SK-N-SH (cell line): ENCODE measurements around the gene CEACAM20. TPM values are rescaled to one million over a fixed set of nuclear protein-coding genes. Genes with fewer than 3 reads are reported as not detected.
A peak's percentile ranks its signal among the peaks of the same experiment; 100 is the strongest.

ENCODE experiments used
- CTCF ChIA-PET: fragments of 300-600, 350-600 bp; formaldehyde crosslinking; extraction: SDS; loops from one replicate; lab custom pipeline; 2021; lab: Yijun Ruan, JAX
- POLR2A ChIA-PET: fragments of 350-600 bp; sonication (Branson Sonifier 250); formaldehyde crosslinking; extraction: SDS; loops from one replicate; lab custom pipeline; 2020; ENCODE audit warnings: antibody characterized with exemption, inconsistent platforms; lab: Yijun Ruan, JAX
- DNase-seq: peaks from one replicate; pipeline ENCODE4 v3.0.0; 2012
- H2AFZ ChIP-seq: fragments of 200-600 bp; sonication (generic); 2 replicates; pipeline ENCODE4 v1.8.1; 2016; ENCODE audit warnings: antibody characterized with exemption, mild to moderate bottlenecking, low read depth
- H3F3A ChIP-seq: fragments of 200-600 bp; sonication (generic); replicated peaks from 2 replicates; pipeline ENCODE3; 2016; ENCODE audit warnings: antibody characterized with exemption, mild to moderate bottlenecking; ENCODE audit not compliant: insufficient read depth
- H3K27ac ChIP-seq, 2 experiments: fragments of 200-500 bp in 1 of 2; fragments of 200-600 bp in 1 of 2; sonication (Bioruptor generic) in 1 of 2; sonication (generic), shearing (Covaris generic) in 1 of 2; 2 replicates each; pipeline versions ENCODE4 v1.5.1 to v1.6.1; 2014 to 2016; ENCODE audit warnings: low read depth in 2 of 2, inconsistent platforms in 1 of 2, low read length in 1 of 2, mild to moderate bottlenecking in 1 of 2, mixed read lengths in 1 of 2
- H3K27me3 ChIP-seq: fragments of 200-600 bp; sonication (generic), shearing (Covaris generic); 2 replicates; pipeline ENCODE4 v1.6.1; 2016; ENCODE audit warnings: mixed run types; ENCODE audit not compliant: insufficient read depth
- H3K36me3 ChIP-seq, 2 experiments: fragments of 200-500 bp in 1 of 2; fragments of 200-600 bp in 1 of 2; sonication (Bioruptor generic) in 1 of 2; sonication (generic) in 1 of 2; replicated peaks in 1 of 2; 2 replicates each; pipeline versions ENCODE3 to v1.5.1; 2014 to 2016; ENCODE audit warnings: low read length in 1 of 2, mild to moderate bottlenecking in 1 of 2; ENCODE audit not compliant: insufficient read depth in 2 of 2, control insufficient read depth in 1 of 2
- H3K4me1 ChIP-seq, 2 experiments: fragments of 200-500 bp in 1 of 2; fragments of 200-600 bp in 1 of 2; sonication (Bioruptor generic) in 1 of 2; sonication (generic), shearing (Covaris generic) in 1 of 2; 2 replicates each; pipeline versions ENCODE4 v1.5.1 to v1.6.1; 2014 to 2016; ENCODE audit warnings: low read depth in 1 of 2, low read length in 1 of 2, mixed run types in 1 of 2; ENCODE audit not compliant: insufficient read depth in 2 of 2, control insufficient read depth in 1 of 2
- H3K4me2 ChIP-seq: fragments of 200-600 bp; sonication (generic), shearing (Covaris generic); 2 replicates; pipeline ENCODE4 v1.6.1; 2017; ENCODE audit warnings: mixed run types
- H3K4me3 ChIP-seq, 2 experiments: fragments of 200-500 bp in 1 of 2; fragments of 200-600 bp in 1 of 2; sonication (Bioruptor generic) in 1 of 2; sonication (generic), shearing (Covaris generic) in 1 of 2; 2 replicates each; pipeline versions ENCODE4 v1.5.1 to v1.8.1; 2014 to 2016; ENCODE audit warnings: low read depth in 2 of 2, inconsistent platforms in 1 of 2, low read length in 1 of 2, mild to moderate bottlenecking in 1 of 2, mixed read lengths in 1 of 2, moderate library complexity in 1 of 2
- H3K79me2 ChIP-seq: fragments of 200-600 bp; sonication (generic); 2 replicates; pipeline ENCODE4 v1.8.1; 2017; ENCODE audit warnings: mild to moderate bottlenecking; ENCODE audit not compliant: insufficient read depth
- H3K9ac ChIP-seq: fragments of 200-600 bp; sonication (generic); 2 replicates; pipeline ENCODE4 v1.6.1; 2017; ENCODE audit warnings: mixed run types
- H3K9me2 ChIP-seq: fragments of 200-600 bp; sonication (generic); 2 replicates; pipeline ENCODE4 v1.6.1; 2017; ENCODE audit warnings: mixed run types
- H3K9me3 ChIP-seq: fragments of 200-600 bp; sonication (generic); 2 replicates; pipeline ENCODE4 v1.6.1; 2017; ENCODE audit warnings: mixed run types, mild to moderate bottlenecking, moderate library complexity
- H4K20me1 ChIP-seq: fragments of 200-600 bp; sonication (generic); 2 replicates; pipeline ENCODE4 v1.6.1; 2017; ENCODE audit warnings: mild to moderate bottlenecking, mixed run types; ENCODE audit not compliant: insufficient read depth
- ELF1 ChIP-seq: IDR thresholded peaks from 2 replicates; pipeline ENCODE4 v1.4.0; 2012
- EP300 ChIP-seq, 2 experiments: IDR thresholded peaks; 2 replicates each; pipeline versions ENCODE4 v1.4.0 to v1.6.1; 2012; ENCODE audit warnings: borderline replicate concordance in 1 of 2, low read depth in 1 of 2, low read length in 1 of 2
- FOSL2 ChIP-seq: IDR thresholded peaks from 2 replicates; pipeline ENCODE4 v1.4.0; 2012; ENCODE audit warnings: low read depth, mild to moderate bottlenecking, moderate library complexity, borderline replicate concordance
- GABPA ChIP-seq: IDR thresholded peaks from 2 replicates; pipeline ENCODE4 v1.4.0; 2012; ENCODE audit warnings: low read depth, mild to moderate bottlenecking
- GATA2 ChIP-seq: sonication (generic); formaldehyde crosslinking; IDR thresholded peaks from 2 replicates; pipeline ENCODE4 v1.5.0; 2020; ENCODE audit warnings: mild to moderate bottlenecking, missing genetic modification reagents
- MXI1 ChIP-seq: IDR thresholded peaks from 2 replicates; pipeline ENCODE4 v1.6.1; 2012; ENCODE audit warnings: mild to moderate bottlenecking, low read depth, low read length, improper control_type of control experiment
- NFIC ChIP-seq: IDR thresholded peaks from 2 replicates; pipeline ENCODE4 v1.4.0; 2012; ENCODE audit warnings: borderline replicate concordance
- RAD21 ChIP-seq: IDR thresholded peaks from 2 replicates; pipeline ENCODE4 v1.6.1; 2012; ENCODE audit warnings: mild to moderate bottlenecking, low read length
- RCOR1 ChIP-seq: fragments of 150-350 bp; IDR thresholded peaks from 2 replicates; pipeline ENCODE4 v1.6.1; 2017; ENCODE audit warnings: antibody characterized with exemption, low read length
- RFX5 ChIP-seq: IDR thresholded peaks from 2 replicates; pipeline ENCODE4 v1.6.1; 2012; ENCODE audit warnings: mild to moderate bottlenecking, improper control_type of control experiment, low read length
- RXRA ChIP-seq: IDR thresholded peaks from 2 replicates; pipeline ENCODE4 v1.4.0; 2012; ENCODE audit warnings: low read depth, mild to moderate bottlenecking, borderline replicate concordance
- SIN3A ChIP-seq: IDR thresholded peaks from 2 replicates; pipeline ENCODE4 v1.6.1; 2012; ENCODE audit warnings: low read depth, mild to moderate bottlenecking, low read length, moderate library complexity, borderline replicate concordance
- WGBS: methylation state at CpG from one replicate; pipeline ENCODE4 v1.1.6; 2017; ENCODE audit warnings: low lambda C conversion rate; 5-methylcytosine and 5-hydroxymethylcytosine counted together
- polyA plus RNA-seq, 3 experiments: library from polyadenylated mRNA; depleted of rRNA; stranded (reverse); fragments of >200 nt; gene quantifications; 2 replicates each; pipeline ENCODE4 v1.2.3, GENCODE V29; 2012
- TF ChIP-seq, protein P1 (sequence below): fragments of 200-600 bp; sonication (generic); IDR thresholded peaks from 2 replicates; pipeline ENCODE4 v1.6.1; 2017; ENCODE audit warnings: antibody characterized with exemption, mild to moderate bottlenecking, moderate library complexity
- TF ChIP-seq, protein P2 (sequence below): IDR thresholded peaks from 2 replicates; pipeline ENCODE4 v1.6.1; 2012; ENCODE audit warnings: mild to moderate bottlenecking, low read depth, low read length, moderate library complexity
- TF ChIP-seq, protein P3 (sequence below): IDR thresholded peaks from 2 replicates; pipeline ENCODE4 v1.4.0; 2012; ENCODE audit warnings: low read depth
- TF ChIP-seq, protein P4 (sequence below): fragments of 150-350 bp; IDR thresholded peaks from 2 replicates; pipeline ENCODE4 v1.6.1; 2016; ENCODE audit warnings: mild to moderate bottlenecking, low read depth, low read length
- TF ChIP-seq, protein P5 (sequence below): IDR thresholded peaks from 2 replicates; pipeline ENCODE4; 2012

CEACAM20 gene
- polyA plus RNA-seq, 1 of the 3 experiments (the other 2 are of a cell fraction) = not detected

DNA sequence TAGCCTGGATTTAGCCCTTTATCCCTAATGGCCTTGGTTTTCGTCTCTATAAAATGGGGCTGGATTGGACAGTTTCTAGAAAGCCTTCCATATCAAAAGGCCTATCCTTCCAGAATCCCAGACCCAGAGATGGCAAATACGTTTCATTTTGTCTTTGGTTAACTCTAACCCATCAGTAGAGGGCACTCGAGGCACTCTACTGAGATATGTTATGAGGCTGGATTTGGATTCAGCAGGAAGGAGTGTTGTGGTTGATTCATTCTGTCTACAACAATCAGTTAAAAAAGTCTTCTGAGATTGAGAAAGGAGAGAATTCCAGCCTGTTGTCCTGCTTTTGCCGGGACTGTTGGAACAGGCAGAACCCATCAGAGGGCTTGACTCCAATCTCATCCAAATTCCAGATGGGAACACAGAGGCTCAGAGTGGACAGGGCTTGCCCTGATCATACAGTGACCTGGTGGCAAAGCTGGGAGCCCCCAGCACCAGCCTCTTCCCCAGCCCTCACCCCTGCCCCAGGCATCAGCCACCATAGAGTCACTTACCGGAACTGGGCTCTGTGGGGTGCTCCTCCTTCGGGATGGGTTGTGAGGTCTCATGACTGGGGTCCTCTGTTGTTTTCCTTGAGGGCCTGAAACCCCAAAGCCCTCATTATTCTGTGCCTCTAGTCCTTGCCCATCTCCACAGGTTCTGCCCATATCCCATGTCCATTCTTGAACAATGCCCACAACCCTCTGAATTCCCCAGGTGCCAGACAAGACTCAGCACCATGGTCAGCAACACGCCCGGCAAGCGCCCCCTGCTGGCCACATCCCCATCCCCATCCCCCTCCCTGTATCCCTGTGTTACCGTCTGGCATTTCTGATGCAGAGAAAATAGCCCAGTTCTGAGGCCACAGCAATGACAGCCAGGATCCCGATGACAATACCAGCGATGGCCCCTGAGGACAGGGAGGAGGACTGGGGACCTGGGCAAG lies 16.9 kb downstream of the CEACAM20 start:
- H3K9me3 ChIP-seq = no peaks in the 10 kb centered on the region
- H3K4me3 ChIP-seq = no peak overlapping the region
- no peak overlapping the region for H3K4me2 ChIP-seq
- H3K79me2 ChIP-seq = no peaks in the 10 kb centered on the region
- POLR2A ChIA-PET = no interaction called here
- H3K4me1 ChIP-seq = no peaks in the 10 kb centered on the region
- H3K9me2 ChIP-seq = no peaks in the 10 kb centered on the region
- no peak for TF ChIP-seq NFIC
- no peak for TF ChIP-seq RFX5
- TF ChIP-seq GABPA = no peak
- no peak for TF ChIP-seq RCOR1
- no peak for TF ChIP-seq EP300 (IDR thresholded peaks at IDR 0.05; ENCODE audit: borderline replicate concordance in 1 of 2, low read depth in 1 of 2, low read length in 1 of 2)
- no peak for TF ChIP-seq FOSL2
- TF ChIP-seq ELF1 = no peak
- TF ChIP-seq, protein P1, sequence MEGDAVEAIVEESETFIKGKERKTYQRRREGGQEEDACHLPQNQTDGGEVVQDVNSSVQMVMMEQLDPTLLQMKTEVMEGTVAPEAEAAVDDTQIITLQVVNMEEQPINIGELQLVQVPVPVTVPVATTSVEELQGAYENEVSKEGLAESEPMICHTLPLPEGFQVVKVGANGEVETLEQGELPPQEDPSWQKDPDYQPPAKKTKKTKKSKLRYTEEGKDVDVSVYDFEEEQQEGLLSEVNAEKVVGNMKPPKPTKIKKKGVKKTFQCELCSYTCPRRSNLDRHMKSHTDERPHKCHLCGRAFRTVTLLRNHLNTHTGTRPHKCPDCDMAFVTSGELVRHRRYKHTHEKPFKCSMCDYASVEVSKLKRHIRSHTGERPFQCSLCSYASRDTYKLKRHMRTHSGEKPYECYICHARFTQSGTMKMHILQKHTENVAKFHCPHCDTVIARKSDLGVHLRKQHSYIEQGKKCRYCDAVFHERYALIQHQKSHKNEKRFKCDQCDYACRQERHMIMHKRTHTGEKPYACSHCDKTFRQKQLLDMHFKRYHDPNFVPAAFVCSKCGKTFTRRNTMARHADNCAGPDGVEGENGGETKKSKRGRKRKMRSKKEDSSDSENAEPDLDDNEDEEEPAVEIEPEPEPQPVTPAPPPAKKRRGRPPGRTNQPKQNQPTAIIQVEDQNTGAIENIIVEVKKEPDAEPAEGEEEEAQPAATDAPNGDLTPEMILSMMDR = peak; percentile 59
- no peak for TF ChIP-seq SIN3A
- TF ChIP-seq, protein P2, sequence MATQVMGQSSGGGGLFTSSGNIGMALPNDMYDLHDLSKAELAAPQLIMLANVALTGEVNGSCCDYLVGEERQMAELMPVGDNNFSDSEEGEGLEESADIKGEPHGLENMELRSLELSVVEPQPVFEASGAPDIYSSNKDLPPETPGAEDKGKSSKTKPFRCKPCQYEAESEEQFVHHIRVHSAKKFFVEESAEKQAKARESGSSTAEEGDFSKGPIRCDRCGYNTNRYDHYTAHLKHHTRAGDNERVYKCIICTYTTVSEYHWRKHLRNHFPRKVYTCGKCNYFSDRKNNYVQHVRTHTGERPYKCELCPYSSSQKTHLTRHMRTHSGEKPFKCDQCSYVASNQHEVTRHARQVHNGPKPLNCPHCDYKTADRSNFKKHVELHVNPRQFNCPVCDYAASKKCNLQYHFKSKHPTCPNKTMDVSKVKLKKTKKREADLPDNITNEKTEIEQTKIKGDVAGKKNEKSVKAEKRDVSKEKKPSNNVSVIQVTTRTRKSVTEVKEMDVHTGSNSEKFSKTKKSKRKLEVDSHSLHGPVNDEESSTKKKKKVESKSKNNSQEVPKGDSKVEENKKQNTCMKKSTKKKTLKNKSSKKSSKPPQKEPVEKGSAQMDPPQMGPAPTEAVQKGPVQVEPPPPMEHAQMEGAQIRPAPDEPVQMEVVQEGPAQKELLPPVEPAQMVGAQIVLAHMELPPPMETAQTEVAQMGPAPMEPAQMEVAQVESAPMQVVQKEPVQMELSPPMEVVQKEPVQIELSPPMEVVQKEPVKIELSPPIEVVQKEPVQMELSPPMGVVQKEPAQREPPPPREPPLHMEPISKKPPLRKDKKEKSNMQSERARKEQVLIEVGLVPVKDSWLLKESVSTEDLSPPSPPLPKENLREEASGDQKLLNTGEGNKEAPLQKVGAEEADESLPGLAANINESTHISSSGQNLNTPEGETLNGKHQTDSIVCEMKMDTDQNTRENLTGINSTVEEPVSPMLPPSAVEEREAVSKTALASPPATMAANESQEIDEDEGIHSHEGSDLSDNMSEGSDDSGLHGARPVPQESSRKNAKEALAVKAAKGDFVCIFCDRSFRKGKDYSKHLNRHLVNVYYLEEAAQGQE = peak; percentile 100
- TF ChIP-seq, protein P3, sequence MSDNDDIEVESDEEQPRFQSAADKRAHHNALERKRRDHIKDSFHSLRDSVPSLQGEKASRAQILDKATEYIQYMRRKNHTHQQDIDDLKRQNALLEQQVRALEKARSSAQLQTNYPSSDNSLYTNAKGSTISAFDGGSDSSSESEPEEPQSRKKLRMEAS = no peak
- TF ChIP-seq MXI1 = no peak
- no peak for TF ChIP-seq GATA2 (CRISPR knock-in tag)
- peak; percentile 40; the same call in 1 of the 2 replicates for TF ChIP-seq RAD21
- TF ChIP-seq RXRA = no peak
- TF ChIP-seq, protein P4, sequence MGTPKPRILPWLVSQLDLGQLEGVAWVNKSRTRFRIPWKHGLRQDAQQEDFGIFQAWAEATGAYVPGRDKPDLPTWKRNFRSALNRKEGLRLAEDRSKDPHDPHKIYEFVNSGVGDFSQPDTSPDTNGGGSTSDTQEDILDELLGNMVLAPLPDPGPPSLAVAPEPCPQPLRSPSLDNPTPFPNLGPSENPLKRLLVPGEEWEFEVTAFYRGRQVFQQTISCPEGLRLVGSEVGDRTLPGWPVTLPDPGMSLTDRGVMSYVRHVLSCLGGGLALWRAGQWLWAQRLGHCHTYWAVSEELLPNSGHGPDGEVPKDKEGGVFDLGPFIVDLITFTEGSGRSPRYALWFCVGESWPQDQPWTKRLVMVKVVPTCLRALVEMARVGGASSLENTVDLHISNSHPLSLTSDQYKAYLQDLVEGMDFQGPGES = no peak
- TF ChIP-seq, protein P5, sequence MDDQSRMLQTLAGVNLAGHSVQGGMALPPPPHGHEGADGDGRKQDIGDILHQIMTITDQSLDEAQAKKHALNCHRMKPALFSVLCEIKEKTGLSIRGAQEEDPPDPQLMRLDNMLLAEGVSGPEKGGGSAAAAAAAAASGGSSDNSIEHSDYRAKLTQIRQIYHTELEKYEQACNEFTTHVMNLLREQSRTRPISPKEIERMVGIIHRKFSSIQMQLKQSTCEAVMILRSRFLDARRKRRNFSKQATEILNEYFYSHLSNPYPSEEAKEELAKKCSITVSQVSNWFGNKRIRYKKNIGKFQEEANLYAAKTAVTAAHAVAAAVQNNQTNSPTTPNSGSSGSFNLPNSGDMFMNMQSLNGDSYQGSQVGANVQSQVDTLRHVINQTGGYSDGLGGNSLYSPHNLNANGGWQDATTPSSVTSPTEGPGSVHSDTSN = no peak
- CTCF ChIA-PET = interaction anchor here (0.8 to 1.3 kb wide), 2 partner anchors 11 to 58 kb away, joined by 3 read pairs; no protein-coding TSS in a partner anchor
- H3F3A ChIP-seq = no peaks in the 10 kb centered on the region
- peak; percentile 61 for DNase-seq
- H3K9ac ChIP-seq = no peak overlapping the region
- WGBS = 15% methylated on average over 10 of the region's 12 CpGs
- no peak overlapping the region for H2AFZ ChIP-seq
- no peaks in the 10 kb centered on the region for H3K36me3 ChIP-seq
- no peak overlapping the region for H3K27ac ChIP-seq
- peaks cover 7% of the 10 kb centered on the region; the same call in 1 of the 2 replicates for H3K27me3 ChIP-seq
- no peaks in the 10 kb centered on the region for H4K20me1 ChIP-seq
